GM12891 (cell line): ENCODE data around the gene POLR2C.

Experiments used
- PAX5 ChIP-seq: IDR thresholded peaks from 2 replicates; pipeline ENCODE4 v1.6.1; 2011; ENCODE audit warnings: low read length, moderate library complexity, mild to moderate bottlenecking; ENCODE audit not compliant: insufficient read depth, severe bottlenecking
- POLR2A ChIP-seq: IDR thresholded peaks from 2 replicates; pipeline ENCODE4 v1.6.1; 2011; ENCODE audit warnings: low read depth, low read length, control low read depth
- POLR2AphosphoS5 ChIP-seq: IDR thresholded peaks from 2 replicates; pipeline ENCODE4 v1.6.1; 2011; ENCODE audit warnings: low read depth, low read length, control low read depth
- SPI1 ChIP-seq: IDR thresholded peaks from 2 replicates; pipeline ENCODE4 v1.6.1; 2011; ENCODE audit warnings: low read depth, low read length, control low read depth
- TAF1 ChIP-seq: IDR thresholded peaks from 2 replicates; pipeline ENCODE4 v1.6.1; 2011; ENCODE audit warnings: low read depth, low read length, control low read depth

DNA sequence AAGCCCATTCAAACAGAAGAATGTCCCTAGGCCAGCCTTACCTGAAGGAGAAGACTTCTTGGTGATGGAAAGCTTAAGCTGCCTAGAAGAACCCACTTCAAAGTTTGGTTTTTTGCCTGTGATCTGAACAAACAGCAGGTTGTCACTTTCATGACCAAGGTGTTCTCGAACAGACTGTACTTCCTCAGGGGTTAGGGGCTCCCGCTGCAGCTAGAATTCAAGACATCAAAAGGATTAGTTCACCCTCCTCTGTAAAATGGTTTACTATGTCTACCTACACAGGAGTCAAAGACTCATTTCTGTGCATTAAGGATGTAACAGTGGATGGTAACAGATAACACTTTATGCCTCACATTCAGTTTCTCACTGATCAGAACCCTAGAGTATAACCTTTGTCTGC is 28.5 kb upstream of the POLR2C start:
- TF ChIP-seq POLR2A (no peak), TAF1 (no peak), POLR2AphosphoS5 (no peak), SPI1 (no peak), PAX5 (no peak)
